IPS DF 4.7 (cell line): ENCODE results near the gene LPP.

Experiments
- DNase-seq: peaks from one replicate; pipeline ENCODE4 v3.0.0-alpha.2; 2013; ENCODE audit warnings: low spot score; ENCODE audit errors: extremely low read depth

Gene LPP

DNA sequence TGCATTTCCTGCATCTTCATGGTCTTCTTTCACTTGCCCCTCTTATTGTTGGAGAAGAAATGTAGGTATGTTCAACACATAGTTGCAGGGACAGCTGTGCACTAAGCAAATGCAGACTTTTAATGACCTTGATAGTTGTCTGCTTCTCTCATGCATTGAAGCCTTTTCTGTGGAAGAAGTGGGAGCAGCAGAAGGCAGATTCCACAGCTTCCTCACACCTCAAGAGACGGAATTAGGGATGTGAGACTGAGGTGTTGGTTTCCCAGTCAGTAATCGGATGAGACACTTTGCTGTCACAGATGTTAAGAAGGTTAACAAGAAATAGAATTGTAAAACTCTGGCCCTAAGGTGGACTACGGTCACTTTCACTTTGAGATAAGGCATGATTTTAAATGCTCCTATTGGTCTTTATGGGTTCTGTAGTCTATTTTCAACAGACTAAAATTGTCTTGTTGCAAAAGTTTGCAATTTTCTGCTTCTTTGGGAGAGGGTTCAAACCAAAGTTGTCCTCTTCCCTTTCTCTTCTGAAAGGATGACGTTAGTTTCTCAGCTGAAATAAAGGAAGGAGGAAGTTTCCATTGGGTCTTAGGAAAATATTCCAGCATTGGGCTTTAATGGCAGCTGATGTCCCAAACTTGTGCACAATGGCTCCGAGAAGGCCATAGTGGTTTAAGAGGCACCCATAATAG, 117.4 kb downstream of the LPP start:
- no peak for DNase-seq

DNA sequence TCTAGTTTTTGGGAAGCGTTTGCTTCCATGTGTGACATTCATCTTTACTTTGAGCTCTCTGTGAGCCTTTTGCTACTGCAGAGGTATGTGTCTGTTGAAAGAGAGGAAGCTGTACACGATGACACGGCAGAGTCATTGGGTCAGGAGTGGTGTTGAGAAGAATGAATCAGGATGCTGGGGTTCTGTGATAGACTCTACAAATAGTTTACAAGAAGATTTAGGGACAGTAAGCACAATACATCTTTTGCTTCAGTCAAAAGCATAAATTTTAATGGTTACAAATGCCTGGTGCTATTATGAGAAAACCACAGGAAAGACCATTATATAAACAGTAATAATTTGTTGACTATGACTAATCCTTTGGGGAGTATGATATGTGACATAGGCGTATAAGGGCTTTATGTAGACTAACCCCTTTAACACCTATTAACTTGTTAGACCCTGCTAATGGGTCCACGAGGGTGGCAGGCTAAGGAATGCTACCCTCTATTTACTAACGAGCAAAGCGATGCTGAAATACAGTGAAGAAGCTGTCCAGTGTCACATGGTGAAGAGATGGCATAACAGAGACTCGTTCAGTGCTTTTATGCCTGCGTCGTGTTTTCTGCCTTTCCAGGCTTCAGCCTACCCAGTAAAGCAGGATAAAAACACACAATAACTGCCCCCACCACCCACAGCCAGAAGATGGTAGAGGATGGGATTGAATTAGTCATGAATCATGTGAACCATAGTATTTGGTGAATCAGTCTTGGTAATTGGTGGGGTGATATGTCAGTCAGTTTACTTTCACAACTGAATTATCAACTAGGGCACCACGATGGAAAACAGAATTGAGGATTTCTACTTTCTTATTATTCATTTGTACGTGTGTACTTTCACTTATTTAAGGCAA, 118.8 kb downstream of the LPP start:
- DNase-seq: no peak

GRCh38 chr3:188274249-188274915, 120.4 kb downstream of the LPP start:
- DNase-seq: no peak

DNA sequence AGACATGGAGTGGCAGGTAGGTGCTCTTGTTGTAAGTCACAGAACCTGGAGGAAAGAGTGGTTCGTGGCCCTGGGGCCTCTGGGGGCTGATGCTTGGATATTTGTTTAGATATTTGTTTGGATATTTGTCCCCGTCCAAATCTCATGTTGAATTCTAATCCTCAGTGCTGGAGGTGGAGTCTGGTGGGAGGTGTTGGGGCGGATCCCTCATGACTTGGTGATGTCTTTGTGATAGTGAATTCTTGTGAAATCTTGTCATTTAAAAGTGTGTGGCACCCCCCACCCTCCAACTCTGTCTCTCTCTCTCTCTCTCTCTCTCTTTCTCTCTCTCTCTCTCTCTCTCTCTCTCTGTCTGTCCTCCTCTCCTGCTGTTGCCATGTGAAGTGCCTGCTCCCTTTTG, 122.4 kb downstream of the LPP start:
- DNase-seq: no peak

GRCh38 chr3:188278717-188279324, 124.9 kb downstream of the LPP start:
- no peak for DNase-seq

- no peak for DNase-seq
Observed at GRCh38 chr3:188279502-188280335, 125.8 kb downstream of the LPP start.

- no peak for DNase-seq
Observed at GRCh38 chr3:188280627-188281026, 126.7 kb downstream of the LPP start.

DNA sequence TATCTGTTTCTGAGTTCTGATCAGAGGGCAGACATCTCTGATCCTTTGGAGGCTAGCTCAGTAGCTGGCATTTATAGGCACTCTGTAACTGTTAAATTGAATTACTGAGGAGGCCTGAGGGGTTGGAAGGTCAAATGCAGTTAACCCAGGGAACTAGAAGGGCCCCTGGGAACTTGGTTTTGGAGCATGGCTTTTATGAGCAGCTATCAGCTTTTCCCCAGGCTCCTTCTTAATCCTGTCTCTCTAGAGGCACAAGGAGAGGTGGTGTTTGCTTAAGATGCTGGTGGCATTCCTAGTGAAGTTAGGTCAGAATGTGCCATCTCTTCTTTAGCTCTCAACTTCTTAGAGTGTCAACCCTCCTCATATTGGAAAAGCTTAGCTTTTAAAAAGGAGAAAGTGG, 128.9 kb downstream of the LPP start:
- no peak for DNase-seq

- no peak for DNase-seq
Observed at GRCh38 chr3:188283347-188283746, 129.4 kb downstream of the LPP start.

- no peak for DNase-seq
Observed at GRCh38 chr3:188284455-188285212, 130.7 kb downstream of the LPP start.

DNA sequence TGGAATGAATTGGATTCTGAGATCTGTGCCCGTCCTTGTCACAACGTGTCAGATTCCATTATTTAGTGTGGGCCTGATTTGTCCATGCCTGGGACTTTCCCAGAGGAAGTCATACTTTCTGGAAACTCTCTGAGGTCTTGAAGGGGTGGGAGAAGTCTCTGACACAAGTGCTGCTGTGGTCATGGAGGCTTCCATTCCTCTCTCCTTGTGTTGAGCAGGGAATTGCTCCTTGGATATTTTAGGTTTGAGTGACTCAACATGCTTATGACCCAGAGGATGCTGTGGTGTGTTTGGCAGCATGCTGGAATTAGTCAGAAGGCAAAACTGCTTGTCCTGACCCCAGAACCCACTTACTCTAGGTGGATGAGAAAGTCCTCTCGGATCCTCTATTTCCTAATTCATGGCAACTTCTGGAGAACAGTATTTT, 132.1 kb downstream of the LPP start:
- DNase-seq: no peak

DNA sequence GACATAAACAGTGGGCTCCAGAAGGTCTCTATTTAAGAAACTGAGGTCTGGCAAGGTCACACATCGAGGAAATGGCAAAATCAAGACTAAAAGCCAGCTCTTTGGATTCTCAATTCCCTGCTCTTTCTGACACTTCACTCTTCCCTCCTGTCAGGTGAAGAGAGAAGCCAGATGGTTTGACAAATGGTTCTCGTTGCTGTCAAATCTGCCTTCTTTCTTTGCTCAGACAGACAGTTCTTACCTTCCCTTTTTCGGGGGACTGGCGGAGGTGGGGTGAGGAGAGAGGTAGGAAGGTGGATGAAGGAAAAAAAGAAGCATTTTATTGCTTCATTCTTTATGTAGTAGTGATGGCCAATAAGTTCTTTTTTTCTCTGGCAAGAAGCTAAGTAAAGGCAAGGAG, 133.4 kb downstream of the LPP start:
- DNase-seq: no peak

GRCh38 chr3:188287762-188288505, 134.0 kb downstream of the LPP start:
- no peak for DNase-seq

- DNase-seq: no peak
Observed at GRCh38 chr3:188292251-188292650, 138.3 kb downstream of the LPP start.

GRCh38 chr3:188292827-188293226, 138.9 kb downstream of the LPP start:
- no peak for DNase-seq

GRCh38 chr3:188294113-188294512, 140.2 kb downstream of the LPP start:
- DNase-seq: no peak

GRCh38 chr3:188294823-188295487, 141.0 kb downstream of the LPP start:
- no peak for DNase-seq

- no peak for DNase-seq
Observed at GRCh38 chr3:188295876-188296275, 141.9 kb downstream of the LPP start.
